ENCODE results near the gene SMAD7.

The SMAD7 gene

GRCh38 chr18:48986851-48987761 is 36.3 kb upstream of the SMAD7 start:
- DNase-seq, result no peak

GRCh38 chr18:48985161-48985560 is 34.4 kb upstream of the SMAD7 start:
- DNase-seq, result no peak

GRCh38 chr18:48983793-48984437 is 33.1 kb upstream of the SMAD7 start:
- peak; percentile 54 for DNase-seq

GRCh38 chr18:48982266-48982665 is 31.5 kb upstream of the SMAD7 start:
- DNase-seq, result no peak

GRCh38 chr18:48979944-48980890 is 29.5 kb upstream of the SMAD7 start:
- DNase-seq, result no peak

- DNase-seq, result no peak
Observed at GRCh38 chr18:48977914-48978313, 27.1 kb upstream of the SMAD7 start.

- DNase-seq, result peak; percentile 43
Observed at GRCh38 chr18:48975817-48976649, 25.3 kb upstream of the SMAD7 start.

GRCh38 chr18:48975120-48975816 is 24.5 kb upstream of the SMAD7 start:
- DNase-seq, result no peak

- DNase-seq, result no peak
Observed at GRCh38 chr18:48974304-48975119, 23.7 kb upstream of the SMAD7 start.

- no peak for DNase-seq
Observed at GRCh38 chr18:48973731-48974130, 23.0 kb upstream of the SMAD7 start.

GRCh38 chr18:48968412-48969215 is 17.8 kb upstream of the SMAD7 start:
- no peak for DNase-seq

GRCh38 chr18:48967545-48967944 is 16.8 kb upstream of the SMAD7 start:
- no peak for DNase-seq

- DNase-seq, result no peak
Observed at GRCh38 chr18:48966523-48966922, 15.8 kb upstream of the SMAD7 start.

GRCh38 chr18:48963586-48964470 is 13.1 kb upstream of the SMAD7 start:
- DNase-seq, result no peak

- DNase-seq, result no peak
Observed at GRCh38 chr18:48962994-48963561, 12.3 kb upstream of the SMAD7 start.

- no peak for DNase-seq
Observed at GRCh38 chr18:48962252-48962993, 11.7 kb upstream of the SMAD7 start.

GRCh38 chr18:48961547-48961946 is 10.8 kb upstream of the SMAD7 start:
- no peak for DNase-seq
